OCI-LY1 (cell line): ENCODE data around the gene FAM13C.

Experiments
- CTCF ChIP-seq: fragments of 200-600 bp; sonication (generic), shearing (Covaris generic); IDR thresholded peaks from 2 replicates; pipeline ENCODE4 v1.5.1; 2017; ENCODE audit warnings: mild to moderate bottlenecking, antibody characterized with exemption, low read length, moderate library complexity, mixed read lengths
- EZH2 ChIP-seq: fragments of 200-600 bp; sonication (generic), shearing (Covaris generic); IDR thresholded peaks from 2 replicates; pipeline ENCODE4 v1.8.0; 2017; ENCODE audit warnings: borderline replicate concordance, mixed run types, mild to moderate bottlenecking, antibody characterized with exemption, low read length, moderate library complexity, mixed read lengths

- TF ChIP-seq EZH2 (no peak), CTCF (no peak)
These were observed 124.6 kb downstream of the FAM13C start for GRCh38 chr10:59237775-59238174.
